Fibroblast of pulmonary artery (primary cell): ENCODE results near the gene FBLN7.

Source experiments
- DNase-seq: peaks from one replicate; pipeline ENCODE4 v3.0.0-alpha.2; 2010; ENCODE audit warnings: low read depth
- H3K4me3 ChIP-seq: replicated peaks from 2 replicates; pipeline ENCODE4 v1.5.1; 2011; ENCODE audit warnings: low read depth, mild to moderate bottlenecking, control low read depth, low read length, moderate library complexity
- CTCF ChIP-seq: IDR thresholded peaks from 2 replicates; pipeline ENCODE4 v1.5.1; 2011; ENCODE audit warnings: mild to moderate bottlenecking, control low read depth, low read length, inconsistent platforms; ENCODE audit errors: missing control alignments

The FBLN7 gene

DNA sequence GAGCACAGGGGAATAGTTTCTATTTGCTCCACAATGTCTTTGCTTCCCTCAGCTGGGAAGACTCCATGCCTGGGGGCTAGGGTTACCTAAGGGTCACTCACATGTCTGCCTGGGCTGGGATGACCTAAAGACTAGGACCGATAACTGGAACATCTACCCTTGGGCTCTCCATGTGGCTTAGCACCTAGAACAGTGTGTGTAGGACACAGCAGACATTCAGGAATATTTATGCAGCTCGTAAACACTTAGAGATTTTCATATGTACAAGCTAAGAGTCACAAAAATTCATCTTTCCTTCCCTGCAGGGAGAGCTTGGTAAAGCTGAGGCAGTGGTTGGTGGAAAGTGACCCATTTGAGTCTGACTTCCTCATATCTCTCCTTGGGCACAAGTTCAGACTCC lies 55.8 kb downstream of the FBLN7 start:
- no peak overlapping the region for H3K4me3 ChIP-seq
- TF ChIP-seq CTCF = no peak
- DNase-seq = no peak

- no peak for TF ChIP-seq CTCF
- DNase-seq = no peak
- no peak overlapping the region for H3K4me3 ChIP-seq
Measured at GRCh38 chr2:112194482-112194881, 56.3 kb downstream of the FBLN7 start.

DNA sequence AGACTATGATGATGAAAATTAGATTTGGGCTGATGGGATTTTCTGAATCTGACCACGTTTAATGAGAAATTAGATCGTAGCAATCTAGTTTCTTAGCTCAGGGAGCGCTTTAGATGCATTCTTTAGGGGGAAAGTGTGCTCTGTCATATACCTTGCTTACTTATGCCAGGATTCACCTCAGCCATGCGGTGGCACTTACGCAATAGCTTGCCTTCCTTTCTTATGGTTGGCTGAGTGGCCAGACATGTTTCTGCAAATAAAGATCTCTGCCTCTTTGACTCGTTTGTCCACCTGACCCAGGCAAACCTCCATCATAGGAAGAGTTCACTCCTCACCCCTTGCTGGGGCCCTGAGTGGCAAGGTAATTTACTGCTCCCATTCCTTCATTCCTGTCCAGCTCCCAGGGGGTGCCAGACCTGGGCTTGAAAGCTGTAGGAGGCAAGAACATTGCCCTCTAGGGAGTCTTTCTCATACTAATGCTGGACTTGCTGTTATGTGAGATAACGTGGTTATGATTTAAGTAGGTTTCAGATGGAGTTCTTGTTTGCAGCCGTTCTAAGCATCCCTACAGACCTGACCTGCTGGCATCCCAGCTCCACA lies 57.1 kb downstream of the FBLN7 start:
- no peak for TF ChIP-seq CTCF
- no peak overlapping the region for H3K4me3 ChIP-seq
- DNase-seq = no peak

DNA sequence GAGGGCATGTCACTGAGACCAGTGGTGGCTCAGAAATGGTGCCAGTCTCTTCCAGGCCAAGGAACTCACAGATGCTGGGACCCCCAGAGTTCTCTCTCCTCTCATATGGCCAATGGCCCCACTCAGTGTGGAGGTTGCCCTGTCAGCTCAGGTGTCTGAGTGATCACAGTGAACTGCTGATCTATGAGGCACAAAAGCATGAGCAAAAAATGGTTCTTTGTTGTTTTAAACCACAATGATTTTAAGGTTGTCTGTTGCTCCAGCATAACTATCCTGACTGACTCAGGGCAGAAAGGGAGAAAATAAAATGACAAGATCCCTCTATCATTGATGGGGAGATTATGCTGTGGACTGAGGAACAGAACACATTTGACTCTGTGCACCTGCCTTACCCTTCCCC lies 57.8 kb downstream of the FBLN7 start:
- no peak overlapping the region for H3K4me3 ChIP-seq
- no peak for TF ChIP-seq CTCF

DNA sequence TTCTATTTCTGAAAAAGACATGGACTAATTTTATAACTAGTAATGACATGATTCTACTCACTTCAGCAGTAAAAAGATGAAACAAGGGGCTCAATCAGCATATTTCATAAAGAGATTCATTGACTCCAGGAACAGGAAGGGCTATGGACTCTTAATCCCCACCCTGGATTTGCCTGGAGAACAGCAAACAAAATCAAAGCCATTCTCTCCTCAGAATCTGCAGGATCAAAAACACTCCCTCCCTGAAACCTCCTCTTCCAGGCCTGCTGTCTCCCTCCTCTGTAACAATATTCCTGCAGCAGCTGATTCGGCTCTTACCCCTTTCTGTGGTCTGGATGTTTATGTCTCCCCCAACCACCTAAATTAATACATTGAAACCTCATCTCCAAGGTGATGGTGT lies 59.7 kb downstream of the FBLN7 start:
- no peak for DNase-seq
- no peak for TF ChIP-seq CTCF

More for the DNA sequence above, 57.8 kb downstream of the FBLN7 start:
- no peak for DNase-seq

DNA sequence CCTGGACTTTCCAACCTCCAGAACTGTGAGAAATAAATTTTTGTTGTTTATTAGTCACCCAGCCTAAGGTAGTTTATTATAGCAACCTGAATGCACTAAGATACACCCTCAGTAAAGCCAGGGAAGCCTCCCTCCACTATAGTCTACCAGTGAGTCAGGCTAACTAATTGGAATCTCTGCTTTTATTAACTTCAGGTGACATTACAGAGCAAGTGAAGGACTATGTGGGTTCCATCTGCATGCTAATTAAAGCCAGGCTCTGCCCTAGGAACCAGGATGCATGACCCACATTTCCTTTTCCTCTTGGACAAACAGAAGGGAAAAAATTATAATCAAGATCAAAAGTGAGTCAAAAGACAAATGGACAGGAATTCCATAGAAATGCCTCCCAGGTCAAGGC lies 60.6 kb downstream of the FBLN7 start:
- TF ChIP-seq CTCF = no peak
- DNase-seq = no peak
- no peak overlapping the region for H3K4me3 ChIP-seq

More for the DNA sequence above, 59.7 kb downstream of the FBLN7 start:
- no peak overlapping the region for H3K4me3 ChIP-seq

DNA sequence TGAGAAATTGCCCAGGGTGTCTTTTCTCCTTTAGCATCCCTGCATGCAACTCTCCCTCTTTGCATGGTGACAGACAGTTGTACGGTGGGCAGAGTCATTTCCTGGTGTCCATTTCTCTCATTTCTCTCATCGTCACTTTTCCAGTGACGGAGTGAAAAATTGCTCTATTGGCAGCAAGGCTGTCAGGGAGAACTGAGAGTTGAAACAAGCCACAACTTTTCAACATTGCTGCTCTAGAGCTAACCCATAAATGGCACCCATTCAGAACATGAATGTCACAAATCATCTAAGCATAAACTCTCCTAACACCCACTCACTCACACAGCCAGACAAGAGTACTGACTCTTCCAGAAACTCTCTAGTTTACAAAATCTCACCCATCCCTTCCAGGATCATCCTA lies 61.0 kb downstream of the FBLN7 start:
- no peak for DNase-seq
- H3K4me3 ChIP-seq = no peak overlapping the region
- no peak for TF ChIP-seq CTCF
